Uterus (tissue), 2 donors: ENCODE results near the gene TNFSF12.

ENCODE experiments used
- CTCF ChIP-seq, 4 experiments: fragments of 200-600 bp in 2 of 4; fragments of 450-650 bp in 2 of 4; sonication (generic) in 2 of 4; IDR thresholded peaks; one replicate each; pipeline ENCODE4 v1.5.1; 2016 to 2019; ENCODE audit warnings: antibody characterized with exemption in 4 of 4, mild to moderate bottlenecking in 2 of 4, moderate library complexity in 1 of 4
- POLR2A ChIP-seq, 2 donors: fragments of 450-650 bp; IDR thresholded peaks; one replicate each; pipeline ENCODE4 v1.6.1; 2016; ENCODE audit warnings: antibody characterized with exemption in 2 of 2, mild to moderate bottlenecking in 1 of 2, moderate library complexity in 1 of 2

GRCh38 chr17:7512105-7512504, 36.8 kb upstream of the TNFSF12 start:
- TF ChIP-seq CTCF (IDR thresholded peaks at IDR 0.05) (no peak), POLR2A (IDR thresholded peaks at IDR 0.05) (no peak)
